Measurements from ENCODE around the gene GABRB1.

The GABRB1 gene

GRCh38 chr4:47031751-47032404, 511 bp downstream of the GABRB1 start:
- TF ChIP-seq CTCF (IDR thresholded peaks at IDR 0.05), result no peak
- Histone ChIP-seq H3K27me3 (peaks cover 86% of the 10 kb centered on the region), H3K36me3 (no peaks in the 10 kb centered on the region), H3K27ac (no peak overlapping the region), H3K4me3 (ENCODE audit: low read depth in 1 of 2, low read length in 1 of 2) (no peak overlapping the region), H3K4me1 (ENCODE audit: control insufficient read depth in 1 of 2, insufficient read depth in 1 of 2, low read depth in 1 of 2, low read length in 1 of 2) (peaks cover 0 to 5% of the 10 kb centered on the region in 2 experiments), H3K9me3 (no peaks in the 10 kb centered on the region)

- Histone ChIP-seq H3K4me3 (ENCODE audit: low read depth in 1 of 2, low read length in 1 of 2) (no peak overlapping the region), H3K36me3 (no peaks in the 10 kb centered on the region)
These were observed 1.2 kb downstream of the GABRB1 start for GRCh38 chr4:47032405-47033106.

DNA sequence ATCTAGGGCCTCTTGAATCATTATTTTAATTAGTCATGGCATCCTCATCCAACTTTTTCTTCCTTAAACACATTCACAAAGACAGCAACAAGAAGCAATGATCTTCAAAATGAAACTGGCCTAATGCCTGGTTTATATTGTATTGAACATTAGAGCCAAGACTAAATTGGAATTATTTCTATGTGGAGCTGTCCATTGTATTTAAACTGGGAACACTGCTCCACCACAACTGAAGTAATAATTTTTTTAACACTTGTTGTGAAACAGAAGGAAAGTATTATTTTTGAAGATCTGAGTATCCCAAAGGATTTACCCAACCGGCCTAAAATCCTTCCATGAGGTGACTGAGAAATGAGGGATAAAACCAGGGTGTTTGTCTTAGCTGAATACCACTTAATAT, 6.9 kb downstream of the GABRB1 start:
- H3K27me3 ChIP-seq, result peaks cover 34% of the 10 kb centered on the region
- TF ChIP-seq CTCF (IDR thresholded peaks at IDR 0.05), result no peak
- no peak overlapping the region for H3K4me3 ChIP-seq (ENCODE audit: low read depth in 1 of 2, low read length in 1 of 2)
- no peak overlapping the region for H3K27ac ChIP-seq
- no peaks in the 10 kb centered on the region for H3K9me3 ChIP-seq
- no peaks in the 10 kb centered on the region for H3K36me3 ChIP-seq
- H3K4me1 ChIP-seq (ENCODE audit: control insufficient read depth in 1 of 2, insufficient read depth in 1 of 2, low read depth in 1 of 2, low read length in 1 of 2), result no peaks in the 10 kb centered on the region

More at GRCh38 chr4:47032405-47033106, 1.2 kb downstream of the GABRB1 start:
- no peak for TF ChIP-seq CTCF (IDR thresholded peaks at IDR 0.05)
- Histone ChIP-seq H3K4me1 (ENCODE audit: control insufficient read depth in 1 of 2, insufficient read depth in 1 of 2, low read depth in 1 of 2, low read length in 1 of 2) (peaks cover 0 to 5% of the 10 kb centered on the region in 2 experiments), H3K27ac (no peak overlapping the region), H3K9me3 (no peaks in the 10 kb centered on the region), H3K27me3 (peaks cover 86% of the 10 kb centered on the region)

DNA sequence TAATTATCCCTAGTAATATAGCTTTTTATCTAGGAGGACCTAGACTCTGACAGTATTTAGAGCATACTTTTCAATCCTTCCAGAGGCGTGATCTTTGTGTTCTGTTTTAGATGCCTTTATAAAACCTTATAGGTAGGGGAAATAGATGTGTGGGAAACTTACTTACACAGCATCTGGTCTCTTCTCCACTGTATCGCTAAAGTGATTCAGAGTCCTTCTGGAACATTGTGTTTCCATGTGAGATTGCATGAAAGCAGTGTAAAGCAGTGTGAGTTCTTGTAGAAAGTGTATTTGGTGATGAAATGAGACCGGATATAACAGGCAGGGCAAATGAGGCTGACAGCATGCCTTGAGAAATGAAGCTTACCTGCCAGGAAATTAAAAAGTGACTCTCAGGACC, 9.5 kb downstream of the GABRB1 start:
- Histone ChIP-seq H3K9me3 (no peaks in the 10 kb centered on the region), H3K4me1 (ENCODE audit: control insufficient read depth in 1 of 2, insufficient read depth in 1 of 2, low read depth in 1 of 2, low read length in 1 of 2) (no peaks in the 10 kb centered on the region), H3K27me3 (peaks cover 8% of the 10 kb centered on the region), H3K4me3 (ENCODE audit: low read depth in 1 of 2, low read length in 1 of 2) (no peak overlapping the region), H3K36me3 (no peaks in the 10 kb centered on the region), H3K27ac (no peak overlapping the region)
- no peak for TF ChIP-seq CTCF (IDR thresholded peaks at IDR 0.05)

GRCh38 chr4:47043821-47044220, 12.5 kb downstream of the GABRB1 start:
- Histone ChIP-seq H3K36me3 (no peaks in the 10 kb centered on the region), H3K4me1 (ENCODE audit: control insufficient read depth in 1 of 2, insufficient read depth in 1 of 2, low read depth in 1 of 2, low read length in 1 of 2) (no peaks in the 10 kb centered on the region), H3K27ac (no peak overlapping the region), H3K9me3 (no peaks in the 10 kb centered on the region), H3K27me3 (no peaks in the 10 kb centered on the region), H3K4me3 (ENCODE audit: low read depth in 1 of 2, low read length in 1 of 2) (no peak overlapping the region)
- no peak for TF ChIP-seq CTCF (IDR thresholded peaks at IDR 0.05)

All from neutrophil (primary cell).